Neural cell (in vitro differentiated cells): ENCODE measurements around the gene NSMCE1. TPM values are rescaled to one million over a fixed set of nuclear protein-coding genes. Genes with fewer than 3 reads are reported as not detected.
"Not testable (repeated sequence)": the region's sequence is repeated elsewhere in the genome, so short reads cannot be mapped to it uniquely, and the experiment has no call there.

ENCODE experiments used
- H2AFZ ChIP-seq: fragments of 200-600, 300-800 bp; sonication (generic), shearing (Covaris generic); 2 replicates; pipeline ENCODE4 v1.6.0; 2014; ENCODE audit warnings: low read depth, mild to moderate bottlenecking, antibody characterized with exemption, low read length, moderate library complexity
- H3F3A ChIP-seq: fragments of 200-600 bp; shearing (Covaris generic); 2 replicates; pipeline ENCODE4 v1.6.1; 2016; ENCODE audit warnings: mild to moderate bottlenecking, moderate library complexity, mixed read lengths, antibody characterized with exemption, low read length; ENCODE audit not compliant: insufficient read depth, poor library complexity, severe bottlenecking
- H3K27ac ChIP-seq: fragments of 200-600, 300-800 bp; sonication (generic), shearing (Covaris generic); 2 replicates; pipeline ENCODE4 v1.5.1; 2014; ENCODE audit warnings: mild to moderate bottlenecking, low read length, moderate library complexity
- H3K27me3 ChIP-seq: fragments of 300-800, 200-600 bp; sonication (generic), shearing (Covaris generic); 2 replicates; pipeline ENCODE4 v1.6.0; 2014; ENCODE audit warnings: mild to moderate bottlenecking, low read depth, low read length, moderate library complexity; ENCODE audit not compliant: insufficient read depth
- H3K36me3 ChIP-seq: fragments of 300-800, 200-600 bp; sonication (generic), shearing (Covaris generic); 2 replicates; pipeline ENCODE4 v1.5.1; 2014; ENCODE audit warnings: mild to moderate bottlenecking, antibody characterized with exemption, low read length, moderate library complexity; ENCODE audit not compliant: insufficient read depth
- H3K4me2 ChIP-seq: fragments of 300-800, 200-600 bp; sonication (generic), shearing (Covaris generic); 2 replicates; pipeline ENCODE4 v1.6.0; 2014; ENCODE audit warnings: mild to moderate bottlenecking, low read length
- H3K4me3 ChIP-seq: fragments of 300-800, 200-600 bp; sonication (generic), shearing (Covaris generic); 2 replicates; pipeline ENCODE4 v1.5.1; 2014; ENCODE audit warnings: mild to moderate bottlenecking, low read length, moderate library complexity
- H3K79me2 ChIP-seq: fragments of 200-600 bp; shearing (Covaris generic); replicated peaks from 2 replicates; pipeline ENCODE4 v1.6.0; 2014; ENCODE audit warnings: mild to moderate bottlenecking, low read length, moderate library complexity; ENCODE audit not compliant: insufficient read depth
- H3K9ac ChIP-seq: fragments of 300-800, 200-600 bp; sonication (generic), shearing (Covaris generic); 2 replicates; pipeline ENCODE4 v1.6.1; 2016; ENCODE audit warnings: mild to moderate bottlenecking, low read length, mixed read lengths
- H3K9me2 ChIP-seq: fragments of 200-600 bp; shearing (Covaris generic); 2 replicates; pipeline ENCODE4 v1.6.1; 2016; ENCODE audit warnings: mild to moderate bottlenecking, low read length, mixed read lengths; ENCODE audit not compliant: insufficient read depth
- H3K9me3 ChIP-seq: fragments of 200-600, 300-800 bp; sonication (generic), shearing (Covaris generic); 2 replicates; pipeline ENCODE4 v1.6.1; 2016; ENCODE audit warnings: mild to moderate bottlenecking, mixed run types, low read length, moderate library complexity, mixed read lengths
- H4K20me1 ChIP-seq: fragments of 200-600 bp; shearing (Covaris generic); 2 replicates; pipeline ENCODE4 v1.6.1; 2016; ENCODE audit warnings: mild to moderate bottlenecking, mixed run types; ENCODE audit not compliant: insufficient read depth
- EP300 ChIP-seq: fragments of 450-650 bp; conservative IDR thresholded peaks from 2 replicates; pipeline ENCODE4 v1.6.1; 2014; ENCODE audit warnings: antibody characterized with exemption, mild to moderate bottlenecking, moderate library complexity; ENCODE audit not compliant: poor library complexity, severe bottlenecking
- EZH2 ChIP-seq: fragments of 200-600, 300-800 bp; shearing (Covaris generic), sonication (generic); IDR thresholded peaks from 2 replicates; pipeline ENCODE4 v1.6.1; 2014; ENCODE audit warnings: antibody characterized with exemption, low read length, borderline replicate concordance, mild to moderate bottlenecking; ENCODE audit not compliant: insufficient read depth, poor library complexity, severe bottlenecking
- MXI1 ChIP-seq: fragments of 450-650 bp; conservative IDR thresholded peaks from 2 replicates; pipeline ENCODE4 v1.6.1; 2014; ENCODE audit warnings: antibody characterized with exemption, mild to moderate bottlenecking; ENCODE audit not compliant: poor library complexity, severe bottlenecking
- POLR2AphosphoS5 ChIP-seq: IDR thresholded peaks from 2 replicates; pipeline ENCODE4 v1.6.1; 2012
- RAD21 ChIP-seq: fragments of 450-650 bp; conservative IDR thresholded peaks from 2 replicates; pipeline ENCODE4 v1.6.1; 2014; ENCODE audit warnings: antibody characterized with exemption, mild to moderate bottlenecking, moderate library complexity
- SMC3 ChIP-seq: fragments of 450-650 bp; conservative IDR thresholded peaks from 2 replicates; pipeline ENCODE4 v1.6.1; 2014; ENCODE audit warnings: antibody characterized with exemption, mild to moderate bottlenecking, moderate library complexity; ENCODE audit not compliant: poor library complexity
- TAF1 ChIP-seq: IDR thresholded peaks from 2 replicates; pipeline ENCODE4 v1.6.1; 2012; ENCODE audit warnings: low read depth
- polyA plus RNA-seq: library from polyadenylated mRNA; depleted of rRNA; stranded (reverse); fragments of >200 nt; gene quantifications from 2 replicates; pipeline ENCODE4 v1.2.3, GENCODE V29; 2014
- TF ChIP-seq, protein P1 (sequence below): fragments of 450-650 bp; IDR thresholded peaks from 2 replicates; pipeline ENCODE4 v1.5.1; 2014; ENCODE audit warnings: antibody characterized with exemption, mild to moderate bottlenecking, moderate library complexity; ENCODE audit not compliant: poor library complexity, severe bottlenecking
- TF ChIP-seq, protein P2 (sequence below): IDR thresholded peaks from 2 replicates; pipeline ENCODE4 v1.6.1; 2012; ENCODE audit warnings: borderline replicate concordance

Gene NSMCE1
- polyA plus RNA-seq, 1 donor from 2014 or later: 11.5 TPM

DNA sequence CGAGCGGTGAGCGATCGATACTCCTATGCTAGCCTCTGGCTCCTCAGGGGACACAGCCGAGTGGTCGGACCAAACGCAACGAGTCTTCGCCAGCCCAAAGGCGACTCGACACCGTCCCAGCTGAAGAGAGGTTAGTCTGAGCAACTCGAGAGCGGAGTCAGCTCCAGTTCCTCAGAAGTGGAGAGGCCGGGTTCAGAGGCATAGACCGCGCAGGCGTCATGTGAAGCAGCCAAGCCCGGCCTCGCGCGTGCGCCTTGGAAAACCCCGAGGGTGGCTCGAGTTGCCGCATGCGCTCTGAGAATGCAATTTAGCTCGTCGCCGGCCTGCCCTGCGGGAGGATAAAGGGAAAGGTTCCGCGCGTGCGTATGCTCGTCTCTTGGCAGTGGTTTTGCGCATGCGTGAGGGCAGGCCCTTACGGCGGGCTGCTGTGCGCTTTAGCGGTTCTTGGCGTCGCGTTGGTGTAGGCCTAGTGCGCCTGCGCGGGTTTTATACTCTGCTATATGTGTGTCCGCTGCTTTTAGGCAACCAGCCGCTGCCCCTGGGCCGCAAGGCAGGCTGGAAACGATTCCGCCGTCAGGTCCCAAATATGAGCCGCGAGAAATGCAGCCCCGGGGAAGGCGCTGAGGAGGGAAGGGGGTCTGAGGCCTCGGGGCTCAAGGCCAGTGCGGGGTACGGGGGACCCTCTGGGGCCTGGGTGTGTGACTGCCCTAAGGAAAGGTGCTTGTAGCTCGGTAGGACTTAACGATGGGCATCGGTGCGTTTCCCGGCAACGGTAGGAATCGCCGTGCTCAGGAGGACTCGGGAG, 64.9 kb downstream of the NSMCE1 start, which contains the start of gene KDM8:
TSS of gene KDM8 (plus strand) at position 20 of the 805 bp plus-strand sequence. CDS start 6,598 bp downstream, outside the sequence.
- H4K20me1 ChIP-seq: no peaks in the 10 kb centered on the region
- peak within 1 kb of the TSS; percentile 69 for H3K4me3 ChIP-seq
- peak within 1 kb of the TSS; percentile 92 for H2AFZ ChIP-seq
- no peaks in the 10 kb centered on the region for H3F3A ChIP-seq
- H3K4me2 ChIP-seq: peak within 1 kb of the TSS; percentile 96
- H3K27me3 ChIP-seq: no peaks in the 10 kb centered on the region
- H3K79me2 ChIP-seq: peaks cover 4% of the 10 kb centered on the region
- peak within 1 kb of the TSS; percentile 98 for H3K9ac ChIP-seq
- H3K9me3 ChIP-seq: no peaks in the 10 kb centered on the region
- peak within 1 kb of the TSS; percentile 92 for H3K27ac ChIP-seq
- H3K36me3 ChIP-seq: no peaks in the 10 kb centered on the region
- TF ChIP-seq MXI1 (peak; percentile 75), TAF1 (peak; percentile 19), POLR2AphosphoS5 (peak; percentile 94), SMC3 (peak; percentile 34), EZH2 (no peak), RAD21 (peak; percentile 58), EP300 (peak; percentile 75)
- TF ChIP-seq, protein P1, sequence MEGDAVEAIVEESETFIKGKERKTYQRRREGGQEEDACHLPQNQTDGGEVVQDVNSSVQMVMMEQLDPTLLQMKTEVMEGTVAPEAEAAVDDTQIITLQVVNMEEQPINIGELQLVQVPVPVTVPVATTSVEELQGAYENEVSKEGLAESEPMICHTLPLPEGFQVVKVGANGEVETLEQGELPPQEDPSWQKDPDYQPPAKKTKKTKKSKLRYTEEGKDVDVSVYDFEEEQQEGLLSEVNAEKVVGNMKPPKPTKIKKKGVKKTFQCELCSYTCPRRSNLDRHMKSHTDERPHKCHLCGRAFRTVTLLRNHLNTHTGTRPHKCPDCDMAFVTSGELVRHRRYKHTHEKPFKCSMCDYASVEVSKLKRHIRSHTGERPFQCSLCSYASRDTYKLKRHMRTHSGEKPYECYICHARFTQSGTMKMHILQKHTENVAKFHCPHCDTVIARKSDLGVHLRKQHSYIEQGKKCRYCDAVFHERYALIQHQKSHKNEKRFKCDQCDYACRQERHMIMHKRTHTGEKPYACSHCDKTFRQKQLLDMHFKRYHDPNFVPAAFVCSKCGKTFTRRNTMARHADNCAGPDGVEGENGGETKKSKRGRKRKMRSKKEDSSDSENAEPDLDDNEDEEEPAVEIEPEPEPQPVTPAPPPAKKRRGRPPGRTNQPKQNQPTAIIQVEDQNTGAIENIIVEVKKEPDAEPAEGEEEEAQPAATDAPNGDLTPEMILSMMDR: no peak
- TF ChIP-seq, protein P2, sequence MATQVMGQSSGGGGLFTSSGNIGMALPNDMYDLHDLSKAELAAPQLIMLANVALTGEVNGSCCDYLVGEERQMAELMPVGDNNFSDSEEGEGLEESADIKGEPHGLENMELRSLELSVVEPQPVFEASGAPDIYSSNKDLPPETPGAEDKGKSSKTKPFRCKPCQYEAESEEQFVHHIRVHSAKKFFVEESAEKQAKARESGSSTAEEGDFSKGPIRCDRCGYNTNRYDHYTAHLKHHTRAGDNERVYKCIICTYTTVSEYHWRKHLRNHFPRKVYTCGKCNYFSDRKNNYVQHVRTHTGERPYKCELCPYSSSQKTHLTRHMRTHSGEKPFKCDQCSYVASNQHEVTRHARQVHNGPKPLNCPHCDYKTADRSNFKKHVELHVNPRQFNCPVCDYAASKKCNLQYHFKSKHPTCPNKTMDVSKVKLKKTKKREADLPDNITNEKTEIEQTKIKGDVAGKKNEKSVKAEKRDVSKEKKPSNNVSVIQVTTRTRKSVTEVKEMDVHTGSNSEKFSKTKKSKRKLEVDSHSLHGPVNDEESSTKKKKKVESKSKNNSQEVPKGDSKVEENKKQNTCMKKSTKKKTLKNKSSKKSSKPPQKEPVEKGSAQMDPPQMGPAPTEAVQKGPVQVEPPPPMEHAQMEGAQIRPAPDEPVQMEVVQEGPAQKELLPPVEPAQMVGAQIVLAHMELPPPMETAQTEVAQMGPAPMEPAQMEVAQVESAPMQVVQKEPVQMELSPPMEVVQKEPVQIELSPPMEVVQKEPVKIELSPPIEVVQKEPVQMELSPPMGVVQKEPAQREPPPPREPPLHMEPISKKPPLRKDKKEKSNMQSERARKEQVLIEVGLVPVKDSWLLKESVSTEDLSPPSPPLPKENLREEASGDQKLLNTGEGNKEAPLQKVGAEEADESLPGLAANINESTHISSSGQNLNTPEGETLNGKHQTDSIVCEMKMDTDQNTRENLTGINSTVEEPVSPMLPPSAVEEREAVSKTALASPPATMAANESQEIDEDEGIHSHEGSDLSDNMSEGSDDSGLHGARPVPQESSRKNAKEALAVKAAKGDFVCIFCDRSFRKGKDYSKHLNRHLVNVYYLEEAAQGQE: no peak
- H3K9me2 ChIP-seq: no peaks in the 10 kb centered on the region

DNA sequence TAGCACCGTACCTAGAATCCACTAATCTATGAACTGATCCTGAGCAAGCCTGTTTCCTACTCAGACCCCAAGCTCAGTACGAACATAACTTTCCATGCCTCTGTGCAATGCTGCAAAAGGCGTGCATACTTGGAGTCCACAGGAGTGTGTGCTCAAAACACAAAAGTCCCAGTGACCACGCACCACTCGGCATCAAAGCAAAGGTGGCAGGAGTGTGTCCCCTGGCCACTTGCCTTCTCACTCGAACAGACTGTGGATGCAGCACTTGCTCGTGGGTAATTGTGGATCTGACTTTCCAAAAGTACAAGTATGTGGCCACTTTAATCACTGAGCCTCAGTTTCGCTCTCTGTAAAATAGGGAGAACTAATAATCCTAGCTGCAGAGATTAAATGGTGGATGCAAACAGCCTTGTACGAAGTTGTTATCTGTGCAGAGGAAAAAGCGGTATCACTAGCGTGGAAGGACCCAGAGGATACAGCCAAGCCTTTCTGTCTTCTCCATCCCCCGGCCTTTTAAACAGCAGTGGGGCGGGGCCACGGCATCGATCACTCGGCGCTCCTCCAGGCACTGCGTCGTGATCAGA, 65.6 kb downstream of the NSMCE1 start:
- Histone ChIP-seq H3K36me3 (no peaks in the 10 kb centered on the region), H3K9me2 (no peaks in the 10 kb centered on the region), H3K79me2 (peaks cover 4% of the 10 kb centered on the region), H3K27me3 (no peaks in the 10 kb centered on the region), H3K27ac (peak overlapping the region; percentile 92), H3F3A (no peaks in the 10 kb centered on the region), H3K4me2 (peak overlapping the region; percentile 21), H3K4me3 (peak overlapping the region; percentile 69), H3K9me3 (no peaks in the 10 kb centered on the region), H3K9ac (peak overlapping the region; percentile 98), H4K20me1 (no peaks in the 10 kb centered on the region), H2AFZ (peak overlapping the region; percentile 76)
- peak; percentile 59 for TF ChIP-seq TAF1
- TF ChIP-seq MXI1: no peak
- TF ChIP-seq, protein P2: peak; percentile 69
- TF ChIP-seq RAD21: no peak
- TF ChIP-seq SMC3: peak; percentile 57
- TF ChIP-seq POLR2AphosphoS5: no peak

DNA sequence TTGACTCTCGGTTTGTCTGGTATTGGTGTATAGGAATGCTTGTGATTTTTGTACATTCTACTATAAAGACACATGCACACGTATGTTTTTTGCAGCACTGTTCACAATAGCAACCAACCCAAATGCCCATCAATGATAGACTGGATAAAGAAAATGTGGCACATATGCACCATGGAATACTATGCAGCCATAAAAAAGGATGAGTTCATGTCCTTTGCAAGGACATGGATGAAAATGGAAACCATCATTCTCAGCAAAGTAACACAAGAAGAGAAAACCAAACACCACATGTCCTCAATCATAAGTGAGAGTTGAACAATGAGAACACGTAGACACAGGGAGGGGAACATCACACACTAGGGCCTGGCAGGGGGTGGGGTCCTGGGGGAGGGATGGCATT, 67.7 kb downstream of the NSMCE1 start:
- not testable (repeated sequence) for H3K36me3 ChIP-seq, H3K9me2 ChIP-seq, H2AFZ ChIP-seq, H3K9me3 ChIP-seq, H3K4me3 ChIP-seq, H3K4me2 ChIP-seq, H3K79me2 ChIP-seq, H3K27ac ChIP-seq, H3F3A ChIP-seq, H4K20me1 ChIP-seq, H3K27me3 ChIP-seq, H3K9ac ChIP-seq
